ENCODE results near the gene DDX46. TPM values are rescaled to one million over a fixed set of nuclear protein-coding genes. Genes with fewer than 3 reads are reported as not detected.

The DDX46 gene
- total and polyA plus RNA-seq, 4 donors, result 34.9 to 54.8 (median 46.3) TPM

DNA sequence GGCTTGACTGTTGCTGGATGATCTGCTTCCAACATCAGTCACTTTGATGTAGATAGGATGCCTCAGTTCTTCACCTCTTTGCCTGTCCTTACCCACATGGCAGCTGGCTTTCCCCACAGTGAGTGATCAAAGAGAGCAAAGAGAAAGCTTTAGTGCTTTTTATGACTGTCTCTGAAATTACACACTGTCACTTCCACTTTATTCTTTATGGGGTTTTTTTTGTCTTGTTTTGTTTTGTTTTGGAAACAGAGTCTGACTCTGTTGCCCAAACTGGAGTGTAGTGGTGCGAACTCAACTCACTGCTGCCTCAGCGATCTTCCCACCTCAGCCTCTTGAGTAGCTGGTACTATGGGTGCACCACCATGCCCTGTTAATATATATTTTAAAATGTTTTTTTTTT lies 54.8 kb downstream of the DDX46 start:
- WGBS (ENCODE audit: insufficient coverage), result no CpG with 5 or more reads among the region's 2 CpGs
- DNase-seq (ENCODE audit: low read depth in 4 of 6, low spot score in 6 of 6), result no peak
- H3K27ac ChIP-seq (ENCODE audit: low read depth, low read length), result no peak overlapping the region
- H3K4me3 ChIP-seq (ENCODE audit: low read depth, low read length), result no peak overlapping the region
- H3K9me3 ChIP-seq (ENCODE audit: control insufficient read depth, insufficient read depth, low read length), result no peaks in the 10 kb centered on the region
- no peaks in the 10 kb centered on the region for H3K4me1 ChIP-seq (ENCODE audit: control insufficient read depth, insufficient read depth, low read length)
- no peaks in the 10 kb centered on the region for H3K27me3 ChIP-seq (ENCODE audit: control insufficient read depth, insufficient read depth, low read length)
- peaks cover 35% of the 10 kb centered on the region for H3K36me3 ChIP-seq (ENCODE audit: control insufficient read depth, insufficient read depth, low read length)

DNA sequence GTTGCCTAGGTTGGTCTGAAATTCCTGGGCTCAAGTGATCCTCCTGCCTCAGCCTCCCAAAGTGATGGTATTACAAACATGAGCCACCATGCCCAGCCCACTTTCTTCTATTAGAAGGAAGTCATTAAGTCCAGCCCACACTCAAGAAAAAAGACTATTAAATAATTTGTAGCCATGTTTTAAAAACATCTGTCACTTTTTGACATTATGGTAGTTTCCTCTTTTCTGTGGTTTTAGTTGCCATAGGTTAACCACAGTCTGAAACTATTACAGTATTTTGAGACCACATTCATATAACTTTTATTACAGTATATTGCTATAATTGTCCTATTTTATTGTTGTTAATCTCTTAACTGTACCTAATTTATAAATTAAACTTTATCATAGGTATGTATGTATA lies 55.2 kb downstream of the DDX46 start:
- Histone ChIP-seq H3K4me3 (ENCODE audit: low read depth, low read length) (no peak overlapping the region), H3K27me3 (ENCODE audit: control insufficient read depth, insufficient read depth, low read length) (no peaks in the 10 kb centered on the region), H3K4me1 (ENCODE audit: control insufficient read depth, insufficient read depth, low read length) (no peaks in the 10 kb centered on the region), H3K27ac (ENCODE audit: low read depth, low read length) (no peak overlapping the region), H3K9me3 (ENCODE audit: control insufficient read depth, insufficient read depth, low read length) (no peaks in the 10 kb centered on the region), H3K36me3 (ENCODE audit: control insufficient read depth, insufficient read depth, low read length) (peaks cover 39% of the 10 kb centered on the region)
- DNase-seq (ENCODE audit: low read depth in 4 of 6, low spot score in 6 of 6), result no peak

DNA sequence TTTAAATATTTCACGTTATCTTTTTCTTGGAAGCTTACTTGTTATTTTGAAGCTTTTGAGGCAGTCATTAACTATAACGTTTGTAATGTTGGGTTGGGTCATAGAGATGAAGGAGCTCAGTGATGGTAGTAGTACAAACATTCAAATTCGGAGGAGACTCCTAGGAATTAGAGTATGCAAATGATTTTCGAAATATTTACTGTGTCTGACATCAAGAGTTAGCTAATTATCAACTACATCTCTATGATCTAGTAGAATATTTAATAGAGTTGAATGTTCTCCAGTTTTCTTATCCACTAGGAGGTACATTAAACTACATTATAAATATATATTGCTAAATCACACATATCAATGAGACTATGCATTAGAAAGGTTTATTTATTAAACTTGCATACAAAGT lies 58.4 kb downstream of the DDX46 start:
- H3K36me3 ChIP-seq (ENCODE audit: control insufficient read depth, insufficient read depth, low read length), result peaks cover 49% of the 10 kb centered on the region

GRCh38 chr5:134818776-134819175 lies 60.2 kb downstream of the DDX46 start:
- no peaks in the 10 kb centered on the region for H3K27me3 ChIP-seq (ENCODE audit: control insufficient read depth, insufficient read depth, low read length)
- H3K4me3 ChIP-seq (ENCODE audit: low read depth, low read length), result no peak overlapping the region
- no peaks in the 10 kb centered on the region for H3K9me3 ChIP-seq (ENCODE audit: control insufficient read depth, insufficient read depth, low read length)
- no peak overlapping the region for H3K27ac ChIP-seq (ENCODE audit: low read depth, low read length)
- peaks cover 42% of the 10 kb centered on the region for H3K36me3 ChIP-seq (ENCODE audit: control insufficient read depth, insufficient read depth, low read length)
- DNase-seq (ENCODE audit: low read depth in 4 of 6, low spot score in 6 of 6), result no peak
- WGBS (ENCODE audit: insufficient coverage), result no CpG with 5 or more reads among the region's 4 CpGs
- no peaks in the 10 kb centered on the region for H3K4me1 ChIP-seq (ENCODE audit: control insufficient read depth, insufficient read depth, low read length)

More for the DNA sequence above, 58.4 kb downstream of the DDX46 start:
- no peaks in the 10 kb centered on the region for H3K27me3 ChIP-seq (ENCODE audit: control insufficient read depth, insufficient read depth, low read length)
- no peak overlapping the region for H3K27ac ChIP-seq (ENCODE audit: low read depth, low read length)
- no peaks in the 10 kb centered on the region for H3K4me1 ChIP-seq (ENCODE audit: control insufficient read depth, insufficient read depth, low read length)
- WGBS (ENCODE audit: insufficient coverage), result 100% methylated on average over 1 of the region's 4 CpGs
- DNase-seq (ENCODE audit: low read depth in 4 of 6, low spot score in 6 of 6), result no peak
- H3K4me3 ChIP-seq (ENCODE audit: low read depth, low read length), result no peak overlapping the region
- no peaks in the 10 kb centered on the region for H3K9me3 ChIP-seq (ENCODE audit: control insufficient read depth, insufficient read depth, low read length)

DNA sequence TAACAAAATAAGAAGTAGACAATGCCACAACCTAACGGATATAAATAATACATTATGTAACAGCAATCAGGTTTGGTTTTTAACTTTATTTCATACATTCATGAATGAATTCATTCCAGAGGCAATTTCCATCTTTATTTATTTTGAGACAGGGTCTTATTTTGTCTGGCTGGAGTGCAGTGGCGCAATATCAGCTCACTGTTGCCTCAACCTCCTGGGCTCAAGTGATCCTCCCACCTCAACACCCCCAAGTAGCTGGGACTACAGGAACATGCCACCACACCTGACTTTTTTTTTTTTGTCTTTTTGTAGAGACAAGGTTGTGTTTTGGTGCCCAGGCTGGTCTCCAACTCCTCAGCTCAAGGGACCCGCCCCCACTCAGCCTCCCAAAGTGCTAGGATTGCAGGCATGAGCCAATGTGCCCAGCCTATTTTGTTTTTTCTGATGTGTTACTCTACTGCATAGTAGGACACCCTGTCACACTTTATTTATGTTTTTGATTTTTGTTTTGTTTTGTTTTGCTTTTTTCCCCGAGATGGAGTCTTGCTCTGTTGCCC lies 60.9 kb downstream of the DDX46 start:
- Histone ChIP-seq H3K27ac (ENCODE audit: low read depth, low read length) (no peak overlapping the region), H3K9me3 (ENCODE audit: control insufficient read depth, insufficient read depth, low read length) (no peaks in the 10 kb centered on the region), H3K36me3 (ENCODE audit: control insufficient read depth, insufficient read depth, low read length) (peaks cover 48% of the 10 kb centered on the region), H3K27me3 (ENCODE audit: control insufficient read depth, insufficient read depth, low read length) (no peaks in the 10 kb centered on the region), H3K4me3 (ENCODE audit: low read depth, low read length) (no peak overlapping the region), H3K4me1 (ENCODE audit: control insufficient read depth, insufficient read depth, low read length) (no peaks in the 10 kb centered on the region)
- WGBS (ENCODE audit: insufficient coverage), result no CpG with 5 or more reads among the region's 4 CpGs
- no peak for DNase-seq (ENCODE audit: low read depth in 4 of 6, low spot score in 6 of 6)

DNA sequence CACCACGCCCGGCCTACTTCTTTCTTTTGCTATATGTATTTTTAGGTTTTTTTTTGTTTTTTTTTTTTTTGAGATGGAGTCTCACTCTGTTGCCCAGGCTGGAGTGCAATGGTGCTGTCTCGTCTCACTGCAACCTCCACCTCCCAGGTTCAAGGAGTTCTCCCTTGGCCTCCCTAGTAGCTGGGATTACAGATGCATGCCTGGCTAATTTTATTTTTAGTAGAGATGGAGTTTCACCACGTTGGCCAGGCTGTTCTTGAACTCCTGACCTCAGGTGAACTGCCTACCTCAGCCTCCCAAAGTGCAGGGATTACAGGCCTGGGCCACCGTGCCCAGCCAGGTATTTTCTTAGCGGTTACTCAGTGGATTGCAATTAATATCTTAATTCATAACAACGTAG lies 63.3 kb downstream of the DDX46 start:
- Histone ChIP-seq H3K4me3 (ENCODE audit: low read depth, low read length) (no peak overlapping the region), H3K4me1 (ENCODE audit: control insufficient read depth, insufficient read depth, low read length) (no peaks in the 10 kb centered on the region), H3K36me3 (ENCODE audit: control insufficient read depth, insufficient read depth, low read length) (peaks cover 48% of the 10 kb centered on the region), H3K27me3 (ENCODE audit: control insufficient read depth, insufficient read depth, low read length) (no peaks in the 10 kb centered on the region), H3K27ac (ENCODE audit: low read depth, low read length) (no peak overlapping the region), H3K9me3 (ENCODE audit: control insufficient read depth, insufficient read depth, low read length) (no peaks in the 10 kb centered on the region)
- no peak for DNase-seq (ENCODE audit: low read depth in 4 of 6, low spot score in 6 of 6)
- 100% methylated on average over 1 of the region's 7 CpGs for WGBS (ENCODE audit: insufficient coverage)

- Histone ChIP-seq H3K4me3 (ENCODE audit: low read depth, low read length) (no peak overlapping the region), H3K27ac (ENCODE audit: low read depth, low read length) (no peak overlapping the region), H3K36me3 (ENCODE audit: control insufficient read depth, insufficient read depth, low read length) (peaks cover 35% of the 10 kb centered on the region), H3K27me3 (ENCODE audit: control insufficient read depth, insufficient read depth, low read length) (no peaks in the 10 kb centered on the region), H3K4me1 (ENCODE audit: control insufficient read depth, insufficient read depth, low read length) (no peaks in the 10 kb centered on the region), H3K9me3 (ENCODE audit: control insufficient read depth, insufficient read depth, low read length) (no peaks in the 10 kb centered on the region)
- no CpG with 5 or more reads among the region's 1 CpG for WGBS (ENCODE audit: insufficient coverage)
- no peak for DNase-seq (ENCODE audit: low read depth in 4 of 6, low spot score in 6 of 6)
Observed at GRCh38 chr5:134824681-134825080, 66.1 kb downstream of the DDX46 start.

- DNase-seq (ENCODE audit: low read depth in 4 of 6, low spot score in 6 of 6), result no peak
- H3K9me3 ChIP-seq (ENCODE audit: control insufficient read depth, insufficient read depth, low read length), result no peaks in the 10 kb centered on the region
- no peaks in the 10 kb centered on the region for H3K4me1 ChIP-seq (ENCODE audit: control insufficient read depth, insufficient read depth, low read length)
- no peak overlapping the region for H3K4me3 ChIP-seq (ENCODE audit: low read depth, low read length)
- H3K27ac ChIP-seq (ENCODE audit: low read depth, low read length), result no peak overlapping the region
- WGBS (ENCODE audit: insufficient coverage), result 86% methylated on average over 2 of the region's 7 CpGs
- H3K36me3 ChIP-seq (ENCODE audit: control insufficient read depth, insufficient read depth, low read length), result peaks cover 29% of the 10 kb centered on the region
- H3K27me3 ChIP-seq (ENCODE audit: control insufficient read depth, insufficient read depth, low read length), result no peaks in the 10 kb centered on the region
Observed at GRCh38 chr5:134825212-134825611, 66.6 kb downstream of the DDX46 start.

- no peak for DNase-seq (ENCODE audit: low read depth in 4 of 6, low spot score in 6 of 6)
- H3K27me3 ChIP-seq (ENCODE audit: control insufficient read depth, insufficient read depth, low read length), result no peaks in the 10 kb centered on the region
- no peak overlapping the region for H3K27ac ChIP-seq (ENCODE audit: low read depth, low read length)
- H3K4me1 ChIP-seq (ENCODE audit: control insufficient read depth, insufficient read depth, low read length), result no peaks in the 10 kb centered on the region
- H3K4me3 ChIP-seq (ENCODE audit: low read depth, low read length), result no peak overlapping the region
- peaks cover 26% of the 10 kb centered on the region for H3K36me3 ChIP-seq (ENCODE audit: control insufficient read depth, insufficient read depth, low read length)
- H3K9me3 ChIP-seq (ENCODE audit: control insufficient read depth, insufficient read depth, low read length), result no peaks in the 10 kb centered on the region
- 100% methylated on average over 1 of the region's 3 CpGs for WGBS (ENCODE audit: insufficient coverage)
Observed at GRCh38 chr5:134833340-134834032, 74.9 kb downstream of the DDX46 start.

- no peak for DNase-seq (ENCODE audit: low read depth in 4 of 6, low spot score in 6 of 6)
- H3K4me3 ChIP-seq (ENCODE audit: low read depth, low read length), result no peak overlapping the region
- no peaks in the 10 kb centered on the region for H3K27me3 ChIP-seq (ENCODE audit: control insufficient read depth, insufficient read depth, low read length)
- no peaks in the 10 kb centered on the region for H3K9me3 ChIP-seq (ENCODE audit: control insufficient read depth, insufficient read depth, low read length)
- H3K27ac ChIP-seq (ENCODE audit: low read depth, low read length), result no peak overlapping the region
- H3K4me1 ChIP-seq (ENCODE audit: control insufficient read depth, insufficient read depth, low read length), result no peaks in the 10 kb centered on the region
- peaks cover 40% of the 10 kb centered on the region for H3K36me3 ChIP-seq (ENCODE audit: control insufficient read depth, insufficient read depth, low read length)
- no CpG with 5 or more reads among the region's 2 CpGs for WGBS (ENCODE audit: insufficient coverage)
Observed at GRCh38 chr5:134835623-134836022, 77.0 kb downstream of the DDX46 start.
